Measurements from ENCODE around the gene DLK1.
A peak's percentile ranks its signal among the peaks of the same experiment; 100 is the strongest.

The DLK1 gene

DNA sequence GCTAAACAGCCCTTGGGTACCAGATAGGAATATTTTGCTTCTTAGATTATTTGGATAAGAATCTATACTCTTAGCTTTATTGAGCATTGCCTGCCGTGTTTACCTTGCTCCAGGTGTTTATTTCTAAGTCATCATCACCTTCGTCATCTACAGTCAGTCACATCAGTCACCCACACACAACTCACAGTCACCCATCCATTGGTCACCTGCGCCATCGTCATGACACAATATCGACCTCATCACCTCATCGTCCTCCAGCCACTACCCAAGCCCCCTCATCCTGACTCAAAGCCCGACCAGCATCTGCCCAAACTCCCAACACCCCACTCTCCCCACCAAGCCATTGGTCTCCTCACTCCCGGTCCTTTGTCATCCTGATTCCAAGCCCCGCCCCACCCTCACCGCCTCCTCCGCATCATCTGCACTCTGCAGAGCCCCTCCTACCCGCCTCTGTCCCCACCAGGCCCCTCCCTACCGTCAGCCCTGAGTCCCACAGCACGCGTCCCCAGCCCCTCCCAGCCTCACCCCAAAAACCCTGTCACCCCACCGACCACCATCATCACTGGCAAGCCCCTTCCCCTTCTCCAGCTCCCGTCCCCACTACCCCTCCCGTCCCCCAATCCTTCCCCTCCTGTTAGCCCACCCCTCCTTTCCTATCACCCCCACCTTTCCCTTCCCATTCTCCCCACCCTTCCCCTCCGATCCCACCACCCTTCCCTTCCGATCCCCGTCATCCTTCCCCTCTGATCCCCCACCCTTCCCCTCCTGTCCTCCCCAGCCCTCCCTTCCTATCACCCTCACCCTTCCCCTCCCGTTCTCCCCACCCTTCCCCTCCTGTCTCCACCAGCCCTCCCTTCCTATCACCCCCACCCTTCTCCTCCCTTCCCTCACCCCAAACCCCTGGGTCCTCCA, 9.8 kb downstream of the DLK1 start:
- DNase-seq = no peak

DNA sequence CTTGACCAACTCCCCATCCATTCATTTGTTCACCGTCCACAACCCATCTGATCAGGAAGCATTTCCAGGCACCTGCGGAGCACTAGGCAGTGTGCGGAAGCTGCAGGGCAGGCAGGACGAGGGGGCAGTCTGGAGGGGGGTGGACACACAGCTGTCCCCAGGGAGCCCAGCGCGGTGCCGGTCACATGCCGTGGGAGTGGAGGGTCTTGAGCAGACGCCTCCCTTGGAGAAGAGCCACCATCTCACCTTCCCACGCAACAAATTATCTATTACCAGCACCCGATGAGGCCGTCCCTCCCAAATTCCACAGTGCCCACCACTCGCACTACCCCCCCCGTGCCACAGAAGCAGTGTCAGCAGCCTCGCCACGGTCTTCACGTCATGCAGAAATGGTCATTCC, 10.8 kb downstream of the DLK1 start:
- DNase-seq = no peak

DNA sequence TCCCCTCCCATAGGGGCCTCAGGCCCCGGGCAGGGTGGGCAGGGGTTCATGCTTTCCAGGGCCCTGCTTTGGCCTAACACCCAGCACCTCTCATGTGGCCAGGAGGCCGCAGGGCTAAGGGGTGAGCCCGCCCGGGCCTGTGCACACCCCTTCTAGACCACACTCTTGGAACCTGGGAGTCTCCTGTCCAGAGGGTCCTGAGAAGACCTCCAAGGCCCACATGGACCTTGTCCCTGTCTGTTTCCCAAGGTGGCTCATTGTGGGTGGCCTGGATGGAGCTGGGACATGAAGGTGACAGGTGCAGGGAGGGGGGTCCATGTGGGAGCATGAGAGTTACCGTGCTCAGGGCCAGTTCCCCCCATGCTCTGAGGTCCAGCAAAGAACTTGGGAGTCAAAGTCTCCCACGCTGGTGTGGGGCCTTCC, 11.6 kb downstream of the DLK1 start:
- DNase-seq = no peak

DNA sequence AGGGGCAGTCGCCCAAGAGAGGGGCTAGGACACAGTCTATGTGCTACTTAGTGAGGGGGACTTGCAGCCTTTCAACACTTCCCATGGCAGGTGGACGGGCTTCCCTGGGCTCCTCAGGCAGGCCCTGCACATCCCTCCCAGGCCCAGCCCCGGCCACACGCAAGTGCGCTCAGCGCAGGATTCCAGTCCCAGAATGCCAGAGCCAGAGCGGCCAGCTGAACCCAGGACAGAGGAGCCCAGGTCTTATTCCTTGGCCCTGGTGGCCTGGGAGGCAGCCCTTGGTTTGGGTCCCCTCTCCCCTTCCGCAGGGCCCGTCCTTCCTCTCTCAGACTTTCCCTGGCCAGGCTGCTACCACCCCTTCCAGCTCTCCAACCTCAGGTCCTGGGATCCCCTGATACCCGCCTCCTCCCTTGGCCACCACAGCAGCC, 12.0 kb downstream of the DLK1 start:
- no peak for DNase-seq

DNA sequence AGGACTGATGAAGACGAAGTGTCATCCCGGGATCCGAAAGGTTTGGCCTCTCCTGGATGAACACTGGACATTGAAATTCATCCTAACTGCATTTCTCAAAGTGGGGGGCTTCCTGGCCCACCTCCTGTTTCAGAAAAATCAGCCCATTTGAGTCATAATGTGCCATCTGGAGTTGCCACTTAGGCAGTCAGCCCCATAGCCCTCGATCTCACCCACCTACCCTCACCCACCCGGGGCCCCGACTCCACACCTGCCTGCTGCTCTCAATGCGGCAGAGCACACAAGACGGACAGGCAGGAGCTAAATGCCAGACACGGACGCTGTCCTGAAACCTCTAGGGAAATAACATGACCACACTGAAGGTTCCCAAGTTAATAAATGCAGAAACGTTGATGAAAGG, 12.6 kb downstream of the DLK1 start:
- no peak for DNase-seq

DNA sequence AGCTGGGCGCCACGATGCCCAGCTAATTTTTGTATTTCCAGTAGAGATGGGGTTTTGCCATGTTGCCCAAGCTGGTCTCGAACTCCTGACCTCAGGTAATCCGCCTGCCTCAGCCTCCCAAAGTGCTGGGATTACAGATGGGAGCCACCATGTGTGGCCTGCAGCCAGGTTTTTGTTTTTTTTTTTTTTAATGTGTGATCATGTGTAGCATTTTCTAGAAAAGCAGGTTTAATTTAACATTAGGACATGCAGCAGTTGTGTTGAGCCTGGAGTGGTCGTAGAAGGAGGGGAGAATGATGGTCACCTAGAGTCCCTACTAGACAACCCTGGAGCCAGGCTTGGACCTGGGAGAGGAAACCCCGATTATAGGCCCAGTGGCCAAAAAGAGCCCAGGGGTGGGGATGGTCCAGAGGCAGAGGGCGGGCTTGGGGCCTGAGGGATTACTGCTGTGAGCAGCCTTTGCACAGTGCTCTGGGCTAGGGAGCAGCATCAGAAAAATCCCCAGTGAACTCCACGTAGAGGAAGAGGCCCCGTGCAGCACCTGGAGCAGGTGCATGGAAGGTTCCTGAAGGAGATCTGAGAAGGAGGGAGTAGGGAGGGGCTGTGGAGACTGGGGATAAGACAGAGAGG, 13.6 kb downstream of the DLK1 start:
- DNase-seq = no peak

DNA sequence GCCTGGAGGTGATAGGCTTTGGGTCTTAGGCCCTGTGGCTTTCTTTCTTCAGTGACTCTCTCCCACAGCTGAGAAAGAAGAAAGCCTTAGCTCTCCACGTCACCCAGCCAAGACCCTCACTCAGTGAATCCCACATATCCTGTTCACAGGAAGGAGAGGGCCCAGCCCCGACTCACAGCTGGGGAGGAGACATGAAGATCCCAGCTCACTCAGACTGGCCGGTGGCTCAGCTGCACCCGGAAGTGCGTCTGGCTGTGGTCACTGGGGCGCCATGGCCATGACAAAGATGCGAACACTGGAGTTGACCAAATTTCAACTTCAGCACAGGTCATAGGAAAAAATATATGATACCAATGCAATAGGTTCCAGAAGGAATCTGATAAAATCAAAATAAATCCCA, 14.2 kb downstream of the DLK1 start:
- no peak for DNase-seq

DNA sequence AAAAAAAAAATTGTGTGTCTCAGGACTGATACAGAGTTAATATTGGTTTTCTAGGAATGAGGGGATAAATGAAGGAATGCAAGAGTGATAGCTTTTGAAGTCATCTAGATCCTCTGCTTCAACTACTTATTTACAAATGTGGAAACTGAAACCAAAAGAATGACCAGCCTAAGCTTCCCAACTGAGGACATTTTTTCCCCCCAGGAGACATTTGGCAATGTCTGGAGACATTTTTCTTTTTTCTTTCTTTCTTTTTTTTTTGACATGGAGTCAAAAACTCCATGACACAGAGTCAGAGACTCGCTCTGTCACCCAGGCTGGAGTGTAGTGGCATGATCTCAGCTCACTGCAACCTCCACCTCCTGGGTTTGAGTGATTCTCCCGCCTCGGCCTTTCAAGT, 15.3 kb downstream of the DLK1 start:
- no peak for DNase-seq

DNA sequence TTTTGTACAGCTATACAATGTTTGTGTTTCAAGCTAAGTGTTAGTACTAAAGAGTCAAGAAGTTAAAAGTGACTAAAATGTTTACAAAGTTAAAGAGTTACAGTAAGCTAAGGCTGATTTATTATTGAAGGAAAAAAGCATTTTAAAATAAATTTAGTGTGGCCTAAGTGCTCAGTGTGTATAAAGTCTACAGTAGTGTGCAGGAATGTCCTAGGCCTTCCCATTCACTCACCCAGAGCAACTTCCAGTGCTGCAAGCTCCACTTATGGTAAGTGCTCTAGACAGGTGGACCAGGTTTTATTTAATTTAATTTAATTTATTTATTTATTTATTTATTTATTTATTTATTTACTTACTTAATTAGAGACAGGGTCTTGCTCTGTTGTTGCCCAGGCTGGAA, 19.6 kb downstream of the DLK1 start:
- DNase-seq = no peak

DNA sequence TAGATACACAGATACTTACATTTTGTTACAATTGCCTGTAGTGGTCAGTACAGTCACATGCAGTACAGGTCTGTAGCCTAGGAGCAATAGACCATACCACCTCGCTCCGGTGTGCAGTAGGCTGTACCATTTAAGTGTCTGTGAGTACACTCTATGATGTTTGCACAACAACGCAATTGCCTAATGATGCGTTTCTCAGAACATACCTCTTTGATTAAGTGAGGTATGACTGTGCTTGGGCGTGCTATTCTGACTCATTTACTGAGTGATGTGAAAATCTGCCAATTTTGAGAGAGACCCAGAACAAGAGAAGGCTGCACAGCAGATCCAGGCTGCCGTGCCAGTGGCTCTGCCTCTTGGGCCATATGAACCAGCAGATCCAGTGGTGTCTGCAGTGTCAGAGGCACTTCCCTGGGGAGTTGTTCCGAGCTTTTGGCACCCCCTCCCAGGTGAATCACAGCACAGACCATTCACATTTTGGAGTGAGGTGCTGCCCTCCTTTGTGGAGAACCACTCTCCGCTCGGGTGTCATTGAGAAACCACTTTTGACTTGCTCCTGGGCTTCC, 20.4 kb downstream of the DLK1 start:
- no peak for DNase-seq

DNA sequence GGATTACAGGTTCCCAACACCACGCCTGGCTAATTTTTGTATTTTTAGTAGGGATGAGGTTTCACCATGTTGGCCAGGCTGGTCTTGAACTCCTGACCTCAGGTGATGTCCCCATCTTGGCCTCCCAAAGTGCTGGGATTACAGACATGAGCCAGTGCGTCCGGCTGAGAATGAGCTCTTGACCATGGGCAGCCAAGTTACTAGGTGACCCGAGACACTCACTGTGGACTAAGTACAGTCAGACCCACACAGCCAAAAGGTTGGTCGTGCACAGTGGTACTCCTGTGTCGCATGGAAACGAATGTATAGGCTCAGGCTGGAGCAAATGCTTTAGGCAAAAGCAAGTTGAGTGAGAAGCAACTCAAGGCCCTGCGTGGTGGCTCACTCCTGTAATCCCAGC, 21.0 kb downstream of the DLK1 start:
- no peak for DNase-seq

DNA sequence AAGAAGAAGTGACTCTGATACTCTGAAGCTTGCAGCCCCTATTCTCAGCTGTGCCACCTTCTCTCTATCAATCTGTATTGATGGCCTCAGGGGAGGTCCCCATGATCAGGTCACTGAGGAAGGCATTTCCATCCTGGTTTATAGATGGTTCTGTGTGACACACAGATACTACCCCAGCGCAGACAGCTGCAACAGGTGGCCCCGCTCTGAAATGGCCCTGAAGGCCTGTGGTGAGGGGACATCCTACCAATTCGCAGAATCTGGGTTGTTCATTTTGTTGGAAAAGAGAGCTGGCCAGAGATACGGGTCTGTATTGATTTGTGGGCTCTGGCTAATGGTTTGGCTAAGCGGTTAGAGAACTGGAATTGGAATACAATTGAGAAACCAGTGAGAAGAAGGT, 21.7 kb downstream of the DLK1 start:
- no peak for DNase-seq

DNA sequence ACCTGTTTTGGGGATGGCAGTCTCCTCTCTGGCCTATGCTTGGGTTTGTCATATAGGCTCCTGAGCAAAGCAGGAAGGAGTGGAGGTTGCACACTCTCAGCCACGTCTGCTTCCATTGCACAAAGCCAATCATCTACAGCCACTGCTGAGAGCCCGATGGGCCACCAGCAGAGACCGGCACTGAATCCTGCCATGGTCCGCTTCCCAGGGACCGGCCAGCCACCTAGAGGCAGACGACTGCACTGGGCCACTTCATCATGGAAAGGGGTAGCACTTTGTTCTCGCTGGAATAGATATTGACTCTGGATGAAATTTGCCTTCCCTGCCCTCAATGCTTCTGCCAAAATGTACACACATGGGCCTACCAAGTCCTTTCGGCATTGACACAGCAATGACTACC, 22.3 kb downstream of the DLK1 start:
- no peak for DNase-seq

DNA sequence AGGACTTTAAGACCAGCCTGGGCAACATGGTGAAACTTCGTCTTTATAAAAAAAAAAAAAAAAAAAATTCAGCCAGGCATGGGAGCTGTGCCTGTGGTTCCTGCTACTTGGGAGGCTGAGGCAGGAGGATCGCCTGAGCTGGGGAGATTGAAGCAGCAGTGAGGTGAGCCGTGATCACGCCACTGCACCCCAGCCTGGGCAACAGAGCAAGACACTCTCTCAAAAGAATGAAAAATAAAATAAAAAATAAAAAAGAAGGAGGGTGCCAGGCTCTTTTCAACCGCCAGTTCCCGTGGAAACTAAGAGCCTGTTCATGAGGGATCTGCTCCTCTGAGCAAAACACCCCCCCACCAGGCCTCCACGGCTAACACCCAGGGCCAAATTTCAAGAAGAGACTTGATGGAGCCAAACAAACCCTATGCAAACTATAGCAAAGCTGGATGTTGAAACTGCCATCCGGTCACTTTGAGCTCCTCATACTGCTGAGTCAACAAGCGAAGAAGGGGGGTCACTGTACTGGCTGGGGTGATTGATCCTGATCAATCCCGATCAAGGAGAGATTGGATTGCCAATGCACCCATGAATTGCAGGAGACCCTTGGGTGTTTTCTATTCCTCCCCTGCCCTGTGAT, 23.4 kb downstream of the DLK1 start:
- no peak for DNase-seq

DNA sequence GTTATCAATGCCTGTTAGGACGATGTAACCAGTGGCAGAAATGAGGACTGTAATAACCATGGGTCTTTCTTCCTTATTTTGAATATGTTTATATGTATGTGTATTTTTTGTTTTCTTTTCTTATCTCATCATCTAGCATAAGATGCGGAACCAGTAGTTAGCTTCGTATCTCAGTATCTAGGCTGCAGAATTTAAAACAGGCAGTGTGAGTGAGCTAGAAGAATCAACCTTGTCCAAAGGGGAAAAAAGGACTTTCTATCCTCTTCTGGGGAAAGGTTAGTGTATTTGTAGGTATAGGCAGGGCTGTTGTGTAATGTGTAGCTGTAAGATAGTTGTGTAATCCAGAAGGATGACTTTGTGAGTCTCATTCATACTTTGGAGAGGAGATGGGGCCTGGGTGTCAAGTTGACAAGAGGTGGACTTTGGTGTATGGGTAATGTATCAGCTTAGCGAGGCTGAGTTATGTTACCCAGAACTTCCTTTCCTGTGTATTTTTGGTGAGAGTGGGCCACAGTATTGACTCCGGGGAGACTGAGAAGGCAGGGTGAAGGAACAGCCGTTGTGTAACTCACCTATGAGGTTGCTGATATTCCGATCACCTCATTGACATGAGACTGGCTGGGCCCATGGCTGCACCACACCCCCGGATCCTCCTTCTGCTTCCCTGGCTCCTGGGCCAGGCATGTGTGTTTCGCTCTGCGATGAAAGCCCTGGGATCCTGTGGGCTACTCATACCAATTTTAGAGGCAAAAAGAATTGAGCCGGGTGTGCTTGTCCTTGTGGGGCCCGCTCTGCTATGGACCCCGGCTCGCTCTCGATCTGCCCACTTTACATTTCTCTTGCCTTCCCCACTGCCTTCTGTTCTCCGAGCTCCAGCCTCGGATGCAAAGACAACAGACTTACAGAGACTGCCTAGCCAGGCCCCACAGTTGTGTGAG, 24.3 kb downstream of the DLK1 start:
- no peak for DNase-seq

DNA sequence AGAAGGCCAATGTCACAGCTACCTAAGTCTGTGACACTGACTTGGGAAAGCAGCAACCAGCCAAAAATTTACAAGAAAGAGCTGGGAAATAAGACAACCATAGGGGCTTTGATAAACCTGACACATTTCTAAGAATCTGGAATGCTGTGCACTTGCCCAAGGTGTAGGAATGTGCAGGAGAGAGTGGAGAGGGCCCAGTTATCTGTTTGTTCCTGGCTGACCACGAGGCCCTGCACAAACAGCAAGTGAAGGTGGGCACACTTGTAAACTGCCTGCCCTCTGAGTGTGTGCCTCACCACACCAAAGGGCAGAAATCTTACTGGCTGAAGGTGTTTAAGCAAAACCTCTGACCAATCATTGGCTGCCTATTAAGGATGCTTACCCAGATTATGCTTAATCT, 27.3 kb downstream of the DLK1 start:
- no peak for DNase-seq

DNA sequence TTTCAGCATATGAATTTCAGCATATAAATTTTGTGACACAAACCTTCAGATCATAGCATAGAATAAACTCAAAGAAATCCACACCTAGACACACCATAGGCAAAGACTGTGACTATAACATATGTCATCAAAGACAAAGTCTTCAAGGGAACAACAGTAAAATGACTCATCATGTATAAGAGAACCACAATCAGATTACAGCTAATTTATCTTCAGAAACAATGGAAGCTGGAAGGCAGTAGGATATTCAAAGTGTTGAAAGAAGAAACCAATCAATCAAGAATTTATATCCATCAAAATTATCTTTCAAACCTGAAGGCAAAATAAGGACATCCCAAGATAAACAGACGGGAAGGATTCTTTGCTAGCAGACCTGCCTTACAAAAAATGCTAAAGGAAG, 29.0 kb downstream of the DLK1 start:
- DNase-seq = no peak

DNA sequence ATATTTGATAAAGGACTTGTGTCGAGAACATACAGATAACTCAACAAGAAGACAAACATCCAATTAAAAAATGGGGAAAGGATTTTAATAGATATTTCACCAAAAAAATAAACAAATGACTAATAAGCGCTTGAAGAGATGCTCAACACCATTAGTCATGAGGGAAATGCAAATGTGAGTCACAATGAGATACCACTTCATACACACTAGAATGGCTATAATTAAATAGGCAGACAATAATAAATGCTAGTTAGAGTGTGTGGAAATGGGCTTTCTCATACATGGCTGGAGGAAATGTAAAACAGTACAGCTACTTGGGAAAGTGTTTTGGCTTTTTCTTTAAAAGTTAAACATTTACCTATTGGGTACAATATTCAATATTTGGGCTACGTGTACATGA, 34.8 kb downstream of the DLK1 start:
- no peak for DNase-seq

DNA sequence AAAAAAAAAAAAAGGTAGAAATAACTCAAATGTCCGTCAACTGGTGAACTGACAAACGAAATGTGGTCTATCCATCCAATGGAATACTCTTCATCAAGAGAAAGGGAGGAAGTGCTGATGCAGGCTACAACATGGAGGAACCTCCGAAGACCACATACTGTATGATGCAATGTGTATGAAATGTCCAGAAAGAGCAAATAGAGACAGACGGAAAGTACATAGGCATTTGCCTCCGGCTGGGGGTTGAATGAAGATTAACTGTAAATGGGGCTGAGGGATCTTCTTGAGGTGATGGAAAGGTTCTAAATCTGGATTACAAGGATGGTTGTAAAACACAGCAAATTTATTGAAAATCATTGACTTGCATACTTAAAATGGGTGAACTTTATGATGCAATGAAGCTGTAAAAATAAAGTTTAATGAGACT, 35.4 kb downstream of the DLK1 start:
- peak in 1 of 2 experiments; percentile 73 for DNase-seq

DNA sequence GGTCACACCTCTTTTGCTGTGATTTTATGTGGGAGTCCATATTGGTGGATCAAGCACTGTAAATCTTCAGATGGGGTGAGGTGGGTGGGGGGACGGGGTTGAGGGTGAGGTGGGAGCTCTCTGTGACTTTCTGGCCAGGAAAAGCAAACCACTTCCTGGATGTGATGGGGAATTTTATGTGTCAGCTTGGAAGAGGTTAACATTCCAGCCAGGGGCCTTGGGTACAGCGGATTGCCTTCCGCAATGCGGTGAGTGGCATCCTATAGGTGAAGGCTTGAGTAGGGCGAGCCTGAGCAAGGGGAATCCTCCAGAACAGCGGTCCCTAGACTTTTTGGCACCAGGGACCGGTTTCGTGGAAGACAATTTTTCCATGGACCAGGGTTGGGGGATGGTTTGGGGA, 36.2 kb downstream of the DLK1 start:
- DNase-seq = no peak

DNA sequence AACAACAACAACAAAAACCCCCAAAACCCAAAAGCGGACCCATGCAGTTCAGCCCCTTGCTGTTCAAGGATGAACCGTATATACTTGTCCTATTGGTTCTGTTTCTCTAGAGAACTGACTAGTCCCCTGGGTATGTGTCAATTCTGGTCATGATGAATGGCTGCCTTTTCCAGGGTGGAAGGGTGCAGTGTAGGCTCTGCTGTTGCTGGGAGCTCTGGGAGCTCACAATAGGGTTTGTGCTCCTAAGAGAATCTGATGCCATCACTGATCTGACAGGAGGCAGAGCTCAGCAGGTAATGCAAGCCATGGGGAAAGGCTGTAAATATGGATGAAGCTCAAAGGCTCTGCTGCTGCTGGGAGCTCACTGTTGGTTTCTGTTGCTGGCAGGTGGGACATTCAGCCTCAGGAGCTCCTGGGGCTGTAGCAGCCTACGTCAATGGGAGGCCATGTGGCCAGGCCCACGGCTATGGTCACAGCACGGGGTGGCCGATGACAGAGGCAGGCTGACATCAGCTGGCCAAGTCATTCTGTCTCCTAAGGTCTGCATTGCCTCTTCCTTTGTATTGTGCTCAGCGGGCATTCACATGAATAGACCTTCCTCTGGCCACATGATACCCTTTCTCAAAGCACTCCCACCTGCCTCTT, 37.9 kb downstream of the DLK1 start:
- DNase-seq = no peak

DNA sequence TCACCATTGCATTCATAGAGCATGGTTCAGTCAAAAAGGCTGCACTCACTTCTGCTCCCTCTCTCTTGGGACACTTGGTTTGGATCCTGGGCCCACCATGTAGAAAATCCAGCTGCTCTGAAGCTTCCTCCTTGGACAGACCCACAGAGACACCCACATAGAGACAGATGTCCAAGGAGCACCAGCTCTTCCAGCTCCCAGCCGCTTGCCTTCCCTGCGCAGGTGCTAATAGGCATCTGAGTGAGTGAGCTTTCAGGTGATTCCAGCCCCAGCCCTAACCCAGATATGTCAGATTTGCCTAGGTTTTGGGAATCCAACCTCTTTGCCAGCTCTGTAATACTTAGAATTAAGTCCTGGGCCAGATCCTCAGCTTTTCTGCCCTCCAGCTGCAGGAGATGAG, 38.6 kb downstream of the DLK1 start:
- DNase-seq = no peak
